ENCODE data around the gene USP20.
A peak's percentile ranks its signal among the peaks of the same experiment; 100 is the strongest.

Gene USP20

GRCh38 chr9:129823935-129824601 lies 11.2 kb upstream of the USP20 start, which contains the start of gene TOR1A:
Gene TOR1A (minus strand): TSS chr9:129824136. CDS start chr9:129824085, 51 bp downstream.
- DNase-seq = peak; percentile 91 to 96

- DNase-seq = no peak
Observed at GRCh38 chr9:129826344-129826743, 8.9 kb upstream of the USP20 start.

- no peak for DNase-seq
Observed at GRCh38 chr9:129826759-129827158, 8.5 kb upstream of the USP20 start.

- DNase-seq = no peak
Observed at GRCh38 chr9:129828051-129828450, 7.2 kb upstream of the USP20 start.

GRCh38 chr9:129828969-129829368 lies 6.3 kb upstream of the USP20 start:
- no peak for DNase-seq

GRCh38 chr9:129832982-129833381 lies 2.3 kb upstream of the USP20 start:
- no peak for DNase-seq

GRCh38 chr9:129834489-129835127 lies 650 bp upstream of the USP20 start:
- DNase-seq = no peak

- DNase-seq = no peak
Observed at GRCh38 chr9:129835860-129836223, 584 bp downstream of the USP20 start.

- DNase-seq = no peak
Observed at GRCh38 chr9:129836311-129837007, 1.2 kb downstream of the USP20 start.

- DNase-seq = no peak
Observed at GRCh38 chr9:129838707-129839259, 3.5 kb downstream of the USP20 start.

GRCh38 chr9:129839324-129840023 lies 4.2 kb downstream of the USP20 start:
- DNase-seq = no peak

GRCh38 chr9:129840034-129840433 lies 4.8 kb downstream of the USP20 start:
- DNase-seq = no peak

GRCh38 chr9:129841071-129841470 lies 5.8 kb downstream of the USP20 start:
- no peak for DNase-seq

GRCh38 chr9:129845373-129845772 lies 10.1 kb downstream of the USP20 start:
- DNase-seq = no peak

GRCh38 chr9:129848712-129849441 lies 13.6 kb downstream of the USP20 start:
- DNase-seq = no peak

GRCh38 chr9:129849901-129850300 lies 14.6 kb downstream of the USP20 start:
- DNase-seq = no peak

GRCh38 chr9:129850821-129851550 lies 15.7 kb downstream of the USP20 start:
- DNase-seq = no peak

- no peak for DNase-seq
Observed at GRCh38 chr9:129851821-129852220, 16.6 kb downstream of the USP20 start.

GRCh38 chr9:129852579-129852978 lies 17.3 kb downstream of the USP20 start:
- no peak for DNase-seq

- DNase-seq = no peak
Observed at GRCh38 chr9:129853614-129854013, 18.4 kb downstream of the USP20 start.

- DNase-seq = no peak
Observed at GRCh38 chr9:129854588-129855110, 19.4 kb downstream of the USP20 start.

Data from SW 1271 (cell line).